Aorta (tissue), 5 donors: Measurements from ENCODE around the gene BCL7C. TPM values are rescaled to one million over a fixed set of nuclear protein-coding genes. Genes with fewer than 3 reads are reported as not detected.
A peak's percentile ranks its signal among the peaks of the same experiment; 100 is the strongest.

ENCODE experiments used
- ATAC-seq: fragments of 200-7000 bp; cut with Tn5 transposase; one replicate; pipeline ENCODE4 v1.9.1; 2022; ENCODE audit warnings: moderate library complexity; ENCODE audit not compliant: low FRiP score
- DNase-seq, 2 donors: peaks; one replicate each; pipeline ENCODE4 v3.0.0-alpha.2; 2020
- H3K27ac ChIP-seq, 2 donors: one replicate each; pipeline ENCODE4 v1.5.1; 2013; ENCODE audit warnings: low read length in 2 of 2, mild to moderate bottlenecking in 2 of 2, moderate library complexity in 2 of 2, control low read depth in 1 of 2, inconsistent platforms in 1 of 2, low read depth in 1 of 2
- H3K27me3 ChIP-seq, 2 donors: one replicate each; pipeline ENCODE4 v1.6.1; 2013; ENCODE audit warnings: control low read depth in 1 of 2, low read length in 1 of 2, mild to moderate bottlenecking in 1 of 2, moderate library complexity in 1 of 2; ENCODE audit not compliant: insufficient read depth in 2 of 2, control insufficient read depth in 1 of 2
- H3K36me3 ChIP-seq, 2 donors: one replicate each; pipeline ENCODE4 v1.6.1; 2013; ENCODE audit warnings: control low read depth in 1 of 2, low read length in 1 of 2, mild to moderate bottlenecking in 1 of 2; ENCODE audit not compliant: insufficient read depth in 2 of 2, control insufficient read depth in 1 of 2
- H3K4me1 ChIP-seq, 2 donors: one replicate each; pipeline ENCODE4 v1.6.1; 2013; ENCODE audit warnings: low read length in 2 of 2, control low read depth in 1 of 2, mild to moderate bottlenecking in 1 of 2, moderate library complexity in 1 of 2; ENCODE audit not compliant: insufficient read depth in 2 of 2, control insufficient read depth in 1 of 2
- H3K4me3 ChIP-seq, 2 donors: one replicate each; pipeline ENCODE4 v1.5.1; 2013; ENCODE audit warnings: low read length in 2 of 2, control low read depth in 1 of 2, mild to moderate bottlenecking in 1 of 2
- H3K9me3 ChIP-seq: one replicate; pipeline ENCODE4 v1.6.1; 2013; ENCODE audit warnings: mild to moderate bottlenecking, low read length; ENCODE audit not compliant: control insufficient read depth
- WGBS, 2 donors: extraction: QIAGEN DNeasy Blood & Tissue Kit; methylation state at CpG; one replicate each; pipeline ENCODE4 v1.1.7; 2013; 5-methylcytosine and 5-hydroxymethylcytosine counted together
- intact Hi-C, 2 donors: fragments of 100-400 bp; cut with DNase I; formaldehyde crosslinking; loops; one replicate each; pipeline versions ENCODE4 v1.14.2 to v1.15.0; 2022
- polyA plus RNA-seq, 2 donors: library from polyadenylated mRNA; stranded (reverse); fragments of 200-250 nt; gene quantifications; one replicate each; pipeline ENCODE4 v1.2.3, GENCODE V29; 2013
- total RNA-seq, 2 donors: library from RNA; stranded (reverse); fragmentation: NEBNext Ultra II Directional; extraction: Animal tissue kit (Norgen Biotek cat#: 25700); gene quantifications; one replicate each; pipeline ENCODE4 v1.2.1, GENCODE V29; 2021
- donor health status: healthy with polysubstance abuse.
- donor health status: Bipolar disorder and iron deficiency.
- donor health status: DM: no; HTN: no; CAD: no.
- donor health status: DM: no; HTN: no; CAD: no.
- donor health status: DM: yes; HTN: yes; CAD: no.

BCL7C gene
- total and polyA plus RNA-seq, 4 donors, result 30.2 to 60.7 (median 44.3) TPM

DNA sequence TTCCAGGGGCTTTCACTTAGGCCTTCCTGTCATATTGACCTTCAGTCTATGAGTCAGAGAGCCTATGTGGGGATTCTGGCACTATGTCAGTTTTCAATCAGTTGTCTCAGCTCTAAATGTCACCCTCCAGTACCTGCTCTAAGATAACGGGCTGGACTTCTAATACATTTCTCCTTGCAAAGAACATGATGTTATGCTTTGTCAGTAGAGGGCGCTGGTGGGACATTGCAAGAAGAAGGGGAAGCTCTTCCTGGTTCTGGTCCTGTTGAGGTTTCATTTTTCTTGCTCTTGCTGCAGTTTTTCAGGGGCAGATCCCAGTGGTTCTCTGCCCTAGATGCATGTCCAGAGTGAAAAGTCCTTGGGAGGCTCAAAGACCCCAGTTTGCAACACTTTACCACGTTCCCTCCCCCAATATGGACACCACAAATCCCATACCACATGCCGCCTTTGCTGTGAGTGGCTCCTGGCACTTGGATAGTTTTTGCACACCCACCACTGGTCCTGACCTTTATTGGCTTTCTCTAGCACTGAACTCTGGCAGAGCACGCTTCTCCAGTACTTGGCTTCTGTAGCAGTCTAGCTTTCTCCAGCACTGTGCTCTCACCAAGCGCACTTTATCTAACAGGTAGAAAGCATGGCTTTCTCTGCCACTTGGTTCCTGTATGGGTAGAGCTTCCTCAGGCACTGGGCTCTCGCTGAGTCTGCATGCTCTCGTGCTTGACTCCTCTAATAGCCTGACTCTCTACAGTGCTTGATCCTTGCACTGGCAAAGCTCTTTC, 49.0 kb downstream of the BCL7C start:
- peak overlapping the region in 1 of 2 donors; percentile 66 for H3K27ac ChIP-seq
- no peak overlapping the region for H3K4me3 ChIP-seq
- WGBS, 2 donors, result 3 to 6% methylated on average over 8 of the region's 8 CpGs
- H3K36me3 ChIP-seq, result no peaks in the 10 kb centered on the region
- intact Hi-C loops, result loop anchor here (1.0 to 5.0 kb wide), 4 partner anchors 57 to 76 kb away; no protein-coding TSS in a partner anchor
- peak; percentile 91 for ATAC-seq
- no peaks in the 10 kb centered on the region for H3K9me3 ChIP-seq
- DNase-seq, result peak in 1 of 2 donors; percentile 76
- peaks cover 0 to 2% of the 10 kb centered on the region in 2 donors for H3K4me1 ChIP-seq
- no peaks in the 10 kb centered on the region for H3K27me3 ChIP-seq

DNA sequence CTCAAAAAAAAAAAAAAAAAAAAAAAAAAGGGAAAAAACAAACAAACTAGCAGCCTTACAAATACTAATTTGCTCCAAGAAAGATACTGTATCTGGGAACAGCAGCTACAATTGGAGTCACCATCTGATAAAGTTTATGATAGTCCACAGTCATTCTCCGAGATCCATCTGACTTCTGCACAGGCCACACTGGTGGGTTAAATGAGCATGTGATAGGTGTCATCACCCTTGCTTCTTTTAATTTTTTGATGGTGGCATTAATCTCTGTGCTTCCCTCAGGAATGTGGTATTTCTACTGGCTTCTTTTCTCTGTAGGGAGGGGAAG, 49.6 kb downstream of the BCL7C start:
- 95 to 96% methylated on average over 1 of the region's 1 CpG for WGBS, 2 donors
- peak; percentile 7 for ATAC-seq
- intact Hi-C loops, result loop anchor here (1.0 to 2.0 kb wide), 3 partner anchors 61 to 77 kb away; no protein-coding TSS in a partner anchor
- Histone ChIP-seq H3K4me3 (no peak overlapping the region), H3K36me3 (no peaks in the 10 kb centered on the region), H3K27ac (no peak overlapping the region), H3K27me3 (no peaks in the 10 kb centered on the region), H3K4me1 (peaks cover 0 to 2% of the 10 kb centered on the region in 2 donors), H3K9me3 (no peaks in the 10 kb centered on the region)
- DNase-seq, result no peak

DNA sequence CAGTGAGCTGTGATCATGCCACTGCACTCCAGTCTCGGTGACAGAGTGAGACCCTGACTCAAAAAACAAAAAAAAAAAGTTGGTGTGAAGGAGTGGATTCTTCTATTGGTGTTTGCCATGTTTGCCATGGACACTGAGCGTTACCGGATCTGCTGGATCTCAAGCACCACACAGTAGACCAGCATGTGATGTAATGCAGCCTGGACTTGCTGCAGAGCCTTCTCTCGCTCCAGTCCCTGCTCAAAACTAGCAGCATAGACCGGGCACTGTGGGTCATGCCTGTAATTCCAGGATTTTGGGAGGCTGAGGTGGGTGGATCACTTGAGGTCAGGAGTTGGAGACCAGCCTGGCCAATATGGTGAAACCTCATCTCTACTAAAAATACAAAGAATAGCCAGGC, 50.4 kb downstream of the BCL7C start:
- DNase-seq (no peak), ATAC-seq (no peak)
- Histone ChIP-seq H3K36me3 (no peaks in the 10 kb centered on the region), H3K4me3 (no peak overlapping the region), H3K27ac (no peak overlapping the region), H3K4me1 (peaks cover 0 to 2% of the 10 kb centered on the region in 2 donors), H3K27me3 (no peaks in the 10 kb centered on the region), H3K9me3 (no peaks in the 10 kb centered on the region)
- intact Hi-C loops, result no loop called here
- WGBS, 2 donors, result 87 to 90% methylated on average over 5 of the region's 5 CpGs

DNA sequence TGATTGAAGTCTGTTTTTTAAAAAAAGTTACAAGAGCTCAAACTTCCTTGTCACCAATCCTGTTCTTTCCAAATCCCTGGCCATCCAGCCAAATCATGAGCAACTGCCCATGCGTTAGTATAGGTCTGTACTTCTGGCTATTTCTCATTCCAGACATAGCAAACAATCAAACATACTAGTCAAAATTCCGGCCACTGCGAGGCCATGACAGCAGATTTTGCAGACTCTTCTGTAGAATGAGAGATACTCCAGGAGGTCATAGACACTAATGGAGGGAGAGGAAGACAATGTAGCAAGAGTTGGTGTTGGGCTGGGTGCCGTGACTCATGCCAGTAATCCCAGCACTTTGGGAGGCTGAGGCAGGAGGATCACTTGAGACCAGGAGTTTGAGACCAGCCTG, 50.9 kb downstream of the BCL7C start:
- intact Hi-C loops, result no loop called here
- Histone ChIP-seq H3K36me3 (no peaks in the 10 kb centered on the region), H3K27me3 (no peaks in the 10 kb centered on the region), H3K4me3 (no peak overlapping the region), H3K9me3 (no peaks in the 10 kb centered on the region), H3K27ac (no peak overlapping the region), H3K4me1 (peaks cover 0 to 2% of the 10 kb centered on the region in 2 donors)
- 74 to 87% methylated on average over 4 of the region's 4 CpGs for WGBS, 2 donors
- DNase-seq (no peak), ATAC-seq (no peak)

DNA sequence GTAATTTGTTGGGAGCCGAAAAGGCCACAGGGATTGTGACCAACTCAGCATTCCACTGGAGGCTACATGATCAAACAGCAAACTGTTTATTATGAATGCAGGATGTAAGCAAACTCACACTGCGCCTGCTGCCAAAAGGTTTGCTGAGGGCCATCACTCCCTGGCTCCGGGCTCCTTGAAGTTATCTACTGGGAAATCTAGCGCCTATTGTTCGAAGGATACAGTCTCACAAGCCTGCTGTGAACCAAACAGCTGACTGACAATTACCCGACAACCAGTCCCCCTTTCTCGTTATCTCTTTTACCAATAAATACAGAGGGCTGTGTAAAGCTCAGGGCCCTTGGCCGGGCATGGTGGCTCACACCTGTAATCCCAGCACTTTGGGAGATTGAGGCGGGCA, 52.5 kb downstream of the BCL7C start:
- Histone ChIP-seq H3K4me3 (no peak overlapping the region), H3K27ac (no peak overlapping the region), H3K9me3 (no peaks in the 10 kb centered on the region), H3K27me3 (no peaks in the 10 kb centered on the region), H3K36me3 (no peaks in the 10 kb centered on the region), H3K4me1 (peaks cover 0 to 2% of the 10 kb centered on the region in 2 donors)
- WGBS, 2 donors, result 96 to 97% methylated on average over 9 of the region's 9 CpGs
- DNase-seq, result no peak
- intact Hi-C loops, result no loop called here
- ATAC-seq, result no peak

DNA sequence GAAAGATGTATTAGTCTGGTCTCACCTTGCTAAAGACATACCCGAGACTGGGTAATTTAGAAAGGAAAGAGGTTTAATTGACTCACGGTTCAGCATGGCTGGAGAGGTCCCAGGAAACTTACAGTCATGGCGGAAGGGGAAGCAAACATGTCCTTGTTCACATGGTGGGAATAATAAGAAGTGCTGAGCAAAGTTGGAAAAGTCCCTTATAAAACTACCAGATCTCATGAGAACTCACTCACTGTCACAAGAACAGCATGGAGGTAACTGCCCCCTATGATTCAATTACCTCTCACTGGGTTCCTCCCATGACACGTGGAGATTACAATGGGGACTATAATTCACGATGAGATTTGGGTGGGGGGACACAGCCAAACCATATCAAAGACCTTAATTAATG, 53.3 kb downstream of the BCL7C start:
- no peaks in the 10 kb centered on the region for H3K36me3 ChIP-seq
- ATAC-seq (no peak), DNase-seq (no peak)
- 86 to 88% methylated on average over 5 of the region's 5 CpGs for WGBS, 2 donors
- intact Hi-C loops, result no loop called here
- H3K27me3 ChIP-seq, result no peaks in the 10 kb centered on the region
- H3K4me3 ChIP-seq, result no peak overlapping the region
- H3K27ac ChIP-seq, result no peak overlapping the region
- peaks cover 0 to 2% of the 10 kb centered on the region in 2 donors for H3K4me1 ChIP-seq
- H3K9me3 ChIP-seq, result no peaks in the 10 kb centered on the region

DNA sequence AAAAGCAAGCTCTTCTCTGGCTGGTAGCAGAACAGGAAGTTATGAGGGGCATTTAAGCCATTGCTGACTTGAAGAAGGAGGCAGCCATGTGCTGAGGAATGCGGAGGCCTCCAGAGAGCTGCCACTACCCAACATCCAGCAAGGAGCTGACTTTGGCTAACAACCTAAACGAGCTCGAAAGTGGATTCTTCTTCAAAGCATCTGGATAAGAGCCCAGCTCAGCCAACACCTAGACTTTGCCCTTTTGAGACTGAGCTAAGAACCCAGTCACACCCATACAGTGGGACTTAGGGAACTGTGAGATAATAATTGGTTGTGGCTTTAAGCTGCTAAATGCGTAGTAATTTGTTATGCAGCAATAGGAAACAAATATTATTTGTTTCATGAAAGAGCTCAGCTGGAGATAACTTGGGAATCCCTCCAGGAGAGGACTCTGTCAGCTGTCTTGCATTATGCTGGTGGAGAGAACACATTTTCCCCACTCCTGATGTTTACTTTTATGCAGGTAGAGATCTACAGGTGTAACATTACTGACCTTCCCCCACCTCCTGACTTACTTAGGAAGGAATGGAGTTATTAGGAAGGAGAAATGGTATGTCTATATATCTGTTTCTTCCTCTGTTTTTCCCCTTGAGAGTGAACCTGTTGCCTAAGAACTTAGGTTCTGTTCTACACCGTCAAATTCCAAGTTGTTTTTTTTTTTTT, 54.2 kb downstream of the BCL7C start:
- WGBS, 2 donors, result 53 to 65% methylated on average over 5 of the region's 5 CpGs
- Histone ChIP-seq H3K4me1 (no peaks in the 10 kb centered on the region), H3K4me3 (no peak overlapping the region), H3K9me3 (no peaks in the 10 kb centered on the region), H3K36me3 (no peaks in the 10 kb centered on the region), H3K27me3 (no peaks in the 10 kb centered on the region), H3K27ac (no peak overlapping the region)
- intact Hi-C loops, result no loop called here
- DNase-seq (no peak), ATAC-seq (no peak)

DNA sequence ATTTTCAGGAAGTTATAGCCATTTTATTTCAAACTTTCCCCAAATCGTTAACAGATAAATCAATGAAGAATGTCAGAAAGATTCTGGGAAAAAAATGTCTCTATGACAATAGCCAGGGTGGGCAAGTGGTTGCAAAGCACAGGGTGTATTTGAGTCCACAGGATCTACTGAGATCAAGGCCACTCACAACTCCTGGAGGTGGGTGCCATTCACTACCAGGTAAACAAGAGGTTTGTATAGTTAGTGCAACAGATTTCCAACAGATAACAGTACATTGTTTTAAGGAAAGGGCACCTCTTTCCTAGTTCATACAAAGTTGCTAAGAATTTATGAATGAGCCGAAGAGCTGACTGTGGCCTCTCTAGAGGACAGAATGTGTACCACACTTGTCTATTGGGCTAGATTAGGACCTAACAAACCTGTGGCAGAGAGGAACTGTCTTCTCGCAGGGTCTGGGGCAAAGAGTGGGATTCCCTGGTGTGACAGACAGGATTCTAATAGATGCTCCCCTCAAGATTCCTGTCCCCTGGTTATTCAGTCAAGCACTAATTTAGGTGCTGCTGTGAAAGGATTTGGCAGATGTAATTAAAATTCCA, 54.9 kb downstream of the BCL7C start:
- no peaks in the 10 kb centered on the region for H3K36me3 ChIP-seq
- DNase-seq, result no peak
- ATAC-seq, result no peak
- no peaks in the 10 kb centered on the region for H3K4me1 ChIP-seq
- H3K27ac ChIP-seq, result no peak overlapping the region
- no peaks in the 10 kb centered on the region for H3K27me3 ChIP-seq
- H3K9me3 ChIP-seq, result no peaks in the 10 kb centered on the region
- no peak overlapping the region for H3K4me3 ChIP-seq
- intact Hi-C loops, result no loop called here
- 69 to 73% methylated on average over 3 of the region's 3 CpGs for WGBS, 2 donors
